ENCODE results near the gene CACNA1B. TPM values are rescaled to one million over a fixed set of nuclear protein-coding genes. Genes with fewer than 3 reads are reported as not detected.

CACNA1B gene
- polyA plus RNA-seq, 1 experiment, result 0.01 TPM

GRCh38 chr9:137836831-137837241 lies 40.7 kb upstream of the CACNA1B start:
- POLR2A ChIA-PET, result no interaction called here
- no peak for TF ChIP-seq CTCF (IDR thresholded peaks at IDR 0.05; ENCODE audit: low read depth, low read length)
- DNase-seq (ENCODE audit: low read depth, low spot score), result no peak

GRCh38 chr9:137837345-137838278 lies 40.0 kb upstream of the CACNA1B start:
- ChIA-PET CTCF (no interaction called here), POLR2A (no interaction called here)
- Histone ChIP-seq H3K9me3 (ENCODE audit: control insufficient read depth, insufficient read depth, low read length) (peaks cover 30% of the 10 kb centered on the region), H3K27ac (ENCODE audit: low read depth, low read length) (no peak overlapping the region), H3K4me3 (ENCODE audit: low read depth, low read length) (no peak overlapping the region), H3K27me3 (ENCODE audit: control insufficient read depth, insufficient read depth, low read length) (no peaks in the 10 kb centered on the region)
- no peak for TF ChIP-seq CTCF (IDR thresholded peaks at IDR 0.05; ENCODE audit: low read depth, low read length)
- no peak for DNase-seq (ENCODE audit: low read depth, low spot score)

More at GRCh38 chr9:137836831-137837241, 40.7 kb upstream of the CACNA1B start:
- H3K4me3 ChIP-seq (ENCODE audit: low read depth, low read length), result no peak overlapping the region
- H3K27ac ChIP-seq (ENCODE audit: low read depth, low read length), result no peak overlapping the region
- CTCF ChIA-PET, result no interaction called here
- H3K9me3 ChIP-seq (ENCODE audit: control insufficient read depth, insufficient read depth, low read length), result peaks cover 35% of the 10 kb centered on the region
- H3K27me3 ChIP-seq (ENCODE audit: control insufficient read depth, insufficient read depth, low read length), result no peaks in the 10 kb centered on the region

GRCh38 chr9:137838576-137838975 lies 39.0 kb upstream of the CACNA1B start:
- Histone ChIP-seq H3K27ac (ENCODE audit: low read depth, low read length) (no peak overlapping the region), H3K9me3 (ENCODE audit: control insufficient read depth, insufficient read depth, low read length) (peaks cover 28% of the 10 kb centered on the region), H3K27me3 (ENCODE audit: control insufficient read depth, insufficient read depth, low read length) (no peaks in the 10 kb centered on the region), H3K4me3 (ENCODE audit: low read depth, low read length) (no peak overlapping the region)
- TF ChIP-seq CTCF (IDR thresholded peaks at IDR 0.05; ENCODE audit: low read depth, low read length), result no peak
- ChIA-PET CTCF (no interaction called here), POLR2A (no interaction called here)
- no peak for DNase-seq (ENCODE audit: low read depth, low spot score)

- CTCF ChIA-PET, result no interaction called here
- no peak overlapping the region for H3K27ac ChIP-seq (ENCODE audit: low read depth, low read length)
- peaks cover 13% of the 10 kb centered on the region for H3K9me3 ChIP-seq (ENCODE audit: control insufficient read depth, insufficient read depth, low read length)
- TF ChIP-seq CTCF (IDR thresholded peaks at IDR 0.05; ENCODE audit: low read depth, low read length), result no peak
- no peak overlapping the region for H3K4me3 ChIP-seq (ENCODE audit: low read depth, low read length)
- DNase-seq (ENCODE audit: low read depth, low spot score), result no peak
- H3K27me3 ChIP-seq (ENCODE audit: control insufficient read depth, insufficient read depth, low read length), result no peaks in the 10 kb centered on the region
- POLR2A ChIA-PET, result no interaction called here
Measured at GRCh38 chr9:137843355-137843754, 34.2 kb upstream of the CACNA1B start.

- peaks cover 11% of the 10 kb centered on the region for H3K9me3 ChIP-seq (ENCODE audit: control insufficient read depth, insufficient read depth, low read length)
- no peaks in the 10 kb centered on the region for H3K27me3 ChIP-seq (ENCODE audit: control insufficient read depth, insufficient read depth, low read length)
- ChIA-PET CTCF (no interaction called here), POLR2A (no interaction called here)
- H3K27ac ChIP-seq (ENCODE audit: low read depth, low read length), result no peak overlapping the region
- TF ChIP-seq CTCF (IDR thresholded peaks at IDR 0.05; ENCODE audit: low read depth, low read length), result no peak
- no peak for DNase-seq (ENCODE audit: low read depth, low spot score)
- H3K4me3 ChIP-seq (ENCODE audit: low read depth, low read length), result no peak overlapping the region
Measured at GRCh38 chr9:137851516-137852267, 25.9 kb upstream of the CACNA1B start.

All from AG04450 (cell line).